Lower lobe of right lung (tissue), 2 donors: ENCODE data around the gene CFAP45. TPM values are rescaled to one million over a fixed set of nuclear protein-coding genes. Genes with fewer than 3 reads are reported as not detected.

Experiments
- ATAC-seq, 2 donors: fragments of 200-7000 bp; cut with Tn5 transposase; one replicate each; pipeline ENCODE4 v1.9.1; 2020 to 2022; ENCODE audit warnings: mild to moderate bottlenecking in 2 of 2, moderate library complexity in 2 of 2
- DNase-seq: peaks from one replicate; pipeline ENCODE4 v3.0.0-alpha.2; 2020
- H3K27ac ChIP-seq: fragments of 200-600 bp; one replicate; pipeline ENCODE4 v1.8.0; 2022
- H3K27me3 ChIP-seq: fragments of 200-600 bp; one replicate; pipeline ENCODE4 v1.8.0; 2022; ENCODE audit warnings: low read depth
- H3K36me3 ChIP-seq: fragments of 200-600 bp; one replicate; pipeline ENCODE4 v1.8.0; 2022; ENCODE audit warnings: mild to moderate bottlenecking
- H3K4me1 ChIP-seq: fragments of 200-600 bp; one replicate; pipeline ENCODE4 v1.8.0; 2022
- H3K4me3 ChIP-seq: fragments of 200-600 bp; one replicate; pipeline ENCODE4 v1.8.0; 2022; ENCODE audit warnings: mild to moderate bottlenecking
- H3K9me3 ChIP-seq: fragments of 200-600 bp; one replicate; pipeline ENCODE4 v1.8.0; 2022
- intact Hi-C: fragments of 100-400 bp; cut with DNase I; formaldehyde crosslinking; loops from one replicate; pipeline ENCODE4 v1.11.0; 2022
- total RNA-seq: library from RNA; stranded (reverse); fragmentation: NEBNext Ultra II Directional; extraction: Animal tissue kit (Norgen Biotek cat#: 25700); gene quantifications from one replicate; pipeline ENCODE4 v1.2.1, GENCODE V29; 2021
- TF ChIP-seq, protein P1 (sequence below): fragments of 200-600 bp; IDR thresholded peaks from one replicate; pipeline ENCODE4 v1.8.0; 2022; ENCODE audit warnings: antibody characterized with exemption, mild to moderate bottlenecking
- donor health status: DM: no; HTN: yes; CAD: no; lungs with severe emphysema.

CFAP45 gene
- total RNA-seq, 1 donor from 2014 or later: 10.2 TPM

- H3K4me1 ChIP-seq: peaks cover 42% of the 10 kb centered on the region
- intact Hi-C loops: no loop called here
- H3K27me3 ChIP-seq: no peaks in the 10 kb centered on the region
- ATAC-seq (no peak), DNase-seq (no peak)
- no peak overlapping the region for H3K4me3 ChIP-seq
- no peak overlapping the region for H3K27ac ChIP-seq
- H3K9me3 ChIP-seq: no peaks in the 10 kb centered on the region
- H3K36me3 ChIP-seq: peaks cover 13% of the 10 kb centered on the region
- TF ChIP-seq, protein P1, sequence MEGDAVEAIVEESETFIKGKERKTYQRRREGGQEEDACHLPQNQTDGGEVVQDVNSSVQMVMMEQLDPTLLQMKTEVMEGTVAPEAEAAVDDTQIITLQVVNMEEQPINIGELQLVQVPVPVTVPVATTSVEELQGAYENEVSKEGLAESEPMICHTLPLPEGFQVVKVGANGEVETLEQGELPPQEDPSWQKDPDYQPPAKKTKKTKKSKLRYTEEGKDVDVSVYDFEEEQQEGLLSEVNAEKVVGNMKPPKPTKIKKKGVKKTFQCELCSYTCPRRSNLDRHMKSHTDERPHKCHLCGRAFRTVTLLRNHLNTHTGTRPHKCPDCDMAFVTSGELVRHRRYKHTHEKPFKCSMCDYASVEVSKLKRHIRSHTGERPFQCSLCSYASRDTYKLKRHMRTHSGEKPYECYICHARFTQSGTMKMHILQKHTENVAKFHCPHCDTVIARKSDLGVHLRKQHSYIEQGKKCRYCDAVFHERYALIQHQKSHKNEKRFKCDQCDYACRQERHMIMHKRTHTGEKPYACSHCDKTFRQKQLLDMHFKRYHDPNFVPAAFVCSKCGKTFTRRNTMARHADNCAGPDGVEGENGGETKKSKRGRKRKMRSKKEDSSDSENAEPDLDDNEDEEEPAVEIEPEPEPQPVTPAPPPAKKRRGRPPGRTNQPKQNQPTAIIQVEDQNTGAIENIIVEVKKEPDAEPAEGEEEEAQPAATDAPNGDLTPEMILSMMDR: no peak
These were observed 68.4 kb downstream of the CFAP45 start for GRCh38 chr1:159831412-159832141.

DNA sequence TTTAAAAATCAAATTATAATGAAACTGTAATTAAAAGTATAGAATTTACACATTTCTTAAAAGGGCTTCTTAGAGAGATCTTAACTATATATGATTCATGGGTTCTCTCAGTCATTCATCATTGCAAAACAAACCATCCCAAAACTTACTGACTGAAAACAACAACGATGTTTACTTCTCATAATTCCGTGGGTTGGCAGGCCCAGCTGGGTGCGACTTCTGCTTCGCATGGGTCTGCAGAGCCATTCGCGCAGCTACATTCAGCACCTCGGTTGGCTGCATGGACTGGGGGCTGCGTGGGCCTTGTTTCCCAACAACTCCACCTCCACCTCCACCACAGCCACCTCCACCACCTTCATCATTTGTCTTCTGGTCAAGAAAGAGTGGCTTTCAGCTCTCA is 69.2 kb downstream of the CFAP45 start:
- no peak overlapping the region for H3K4me3 ChIP-seq
- DNase-seq: no peak
- no peaks in the 10 kb centered on the region for H3K27me3 ChIP-seq
- peaks cover 48% of the 10 kb centered on the region for H3K4me1 ChIP-seq
- peaks cover 11% of the 10 kb centered on the region for H3K36me3 ChIP-seq
- intact Hi-C loops: no loop called here
- TF ChIP-seq, protein P1: no peak
- ATAC-seq: no peak
- no peaks in the 10 kb centered on the region for H3K9me3 ChIP-seq
- no peak overlapping the region for H3K27ac ChIP-seq

GRCh38 chr1:159829822-159830465 is 70.0 kb downstream of the CFAP45 start:
- TF ChIP-seq, protein P1: no peak
- H3K4me3 ChIP-seq: peak overlapping the region; percentile 11
- ATAC-seq: no peak
- no peak overlapping the region for H3K27ac ChIP-seq
- no peak for DNase-seq
- H3K36me3 ChIP-seq: peaks cover 3% of the 10 kb centered on the region
- H3K9me3 ChIP-seq: no peaks in the 10 kb centered on the region
- H3K27me3 ChIP-seq: no peaks in the 10 kb centered on the region
- H3K4me1 ChIP-seq: peaks cover 54% of the 10 kb centered on the region
- intact Hi-C loops: no loop called here

GRCh38 chr1:159829273-159829634 is 70.7 kb downstream of the CFAP45 start:
- H3K4me3 ChIP-seq: peak overlapping the region; percentile 45
- H3K4me1 ChIP-seq: peaks cover 54% of the 10 kb centered on the region
- peak; percentile 81 to 85 for ATAC-seq

DNA sequence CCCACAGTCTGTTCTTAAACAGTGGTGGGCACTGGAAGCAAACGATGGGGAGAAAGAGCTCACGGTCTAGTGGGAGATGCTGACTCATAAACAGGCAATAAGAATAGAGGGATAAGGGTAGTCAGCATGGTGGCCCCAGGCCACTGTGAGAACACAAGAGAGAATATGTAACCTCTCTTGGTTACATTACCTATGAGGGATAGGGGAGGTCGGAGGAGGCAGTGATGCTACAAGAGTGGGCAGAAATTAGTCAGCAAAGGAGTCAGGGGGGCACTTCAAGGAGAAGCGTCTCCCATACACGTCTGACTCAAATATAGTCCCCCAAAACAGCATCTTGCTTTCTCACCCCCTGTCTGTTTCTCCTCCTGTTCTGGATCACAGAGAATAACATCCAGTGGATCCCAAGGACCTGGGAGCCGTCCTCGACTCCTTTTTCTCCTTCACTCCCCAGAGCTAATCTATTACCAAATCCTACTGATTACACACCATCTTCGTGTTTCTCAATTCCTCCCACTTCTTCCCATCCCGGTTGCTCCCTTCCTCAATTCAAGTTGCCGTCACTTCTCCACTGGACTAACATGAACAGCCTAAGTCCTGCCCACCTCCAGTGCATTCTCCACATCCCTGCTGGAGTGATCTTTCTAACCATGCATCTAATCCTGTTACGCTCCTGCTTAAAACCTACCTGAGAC is 71.2 kb downstream of the CFAP45 start:
- intact Hi-C loops: no loop called here
- Histone ChIP-seq H3K4me1 (peaks cover 54% of the 10 kb centered on the region), H3K27ac (no peak overlapping the region), H3K27me3 (no peaks in the 10 kb centered on the region), H3K4me3 (peak overlapping the region; percentile 45), H3K9me3 (no peaks in the 10 kb centered on the region), H3K36me3 (no peaks in the 10 kb centered on the region)
- ATAC-seq (peak in 1 of 2 donors; percentile 31), DNase-seq (no peak)
- TF ChIP-seq, protein P1: no peak

More at GRCh38 chr1:159829273-159829634, 70.7 kb downstream of the CFAP45 start:
- TF ChIP-seq, protein P1: peak; percentile 60
- Histone ChIP-seq H3K27me3 (no peaks in the 10 kb centered on the region), H3K9me3 (no peaks in the 10 kb centered on the region), H3K27ac (no peak overlapping the region), H3K36me3 (no peaks in the 10 kb centered on the region)
- DNase-seq: peak; percentile 72
- intact Hi-C loops: no loop called here
